GM18873 (cell line): Measurements from ENCODE around the gene LRRC56.

ENCODE experiments used
- ATAC-seq: cut with Tn5 transposase; IDR thresholded peaks from one replicate; pipeline ENCODE4 v1.9.1; 2021; ENCODE audit warnings: mild to moderate bottlenecking, moderate library complexity, moderate number of reproducible peaks; ENCODE audit not compliant: unreplicated experiment, low FRiP score

LRRC56 gene

GRCh38 chr11:536841-537621 lies at the start of gene LRRC56:
LRRC56 (plus strand) TSS chr11:537527; CDS start chr11:540685, 3,158 bp downstream.
- ATAC-seq = peak; percentile 54

GRCh38 chr11:487571-488021 lies 49.7 kb upstream of the LRRC56 start:
- ATAC-seq = no peak

GRCh38 chr11:488062-488461 lies 49.3 kb upstream of the LRRC56 start:
- no peak for ATAC-seq

GRCh38 chr11:488579-488978 lies 48.7 kb upstream of the LRRC56 start:
- ATAC-seq = no peak

GRCh38 chr11:488992-489391 lies 48.3 kb upstream of the LRRC56 start:
- no peak for ATAC-seq

- no peak for ATAC-seq
Measured at GRCh38 chr11:489610-490185, 47.6 kb upstream of the LRRC56 start.

- ATAC-seq = no peak
Measured at GRCh38 chr11:490186-490929, 47.0 kb upstream of the LRRC56 start.

- no peak for ATAC-seq
Measured at GRCh38 chr11:490930-491260, 46.4 kb upstream of the LRRC56 start.

- ATAC-seq = no peak
Measured at GRCh38 chr11:491358-491757, 46.0 kb upstream of the LRRC56 start.

- ATAC-seq = no peak
Measured at GRCh38 chr11:492427-493226, 44.7 kb upstream of the LRRC56 start.

- ATAC-seq = no peak
Measured at GRCh38 chr11:494761-495536, 42.4 kb upstream of the LRRC56 start.

- no peak for ATAC-seq
Measured at GRCh38 chr11:495537-495931, 41.8 kb upstream of the LRRC56 start.

- ATAC-seq = no peak
Measured at GRCh38 chr11:496834-497564, 40.3 kb upstream of the LRRC56 start.

- ATAC-seq = no peak
Measured at GRCh38 chr11:497565-498296, 39.6 kb upstream of the LRRC56 start.

GRCh38 chr11:498297-499181 lies 38.8 kb upstream of the LRRC56 start:
- ATAC-seq = no peak

GRCh38 chr11:499201-500076 lies 37.9 kb upstream of the LRRC56 start:
- no peak for ATAC-seq
